ENCODE data around the gene CDH22. TPM values are rescaled to one million over a fixed set of nuclear protein-coding genes. Genes with fewer than 3 reads are reported as not detected.

Gene CDH22
- total RNA-seq, 1 donor from 2014 or later: 0.13 TPM

- no peaks in the 10 kb centered on the region for H3K36me3 Mint-ChIP-seq
- Histone ChIP-seq H3K36me3 (no peaks in the 10 kb centered on the region), H3K4me1 (peaks cover 7% of the 10 kb centered on the region), H2AFZ (replicated peaks) (no peak overlapping the region), H3F3A (ENCODE audit: low read depth) (no peaks in the 10 kb centered on the region), H4K20me1 (ENCODE audit: low read depth) (no peaks in the 10 kb centered on the region), H3K4me3 (no peak overlapping the region), H3K27ac (no peak overlapping the region), H3K79me2 (ENCODE audit: low read depth) (no peaks in the 10 kb centered on the region), H3K4me2 (no peak overlapping the region), H3K9ac (no peak overlapping the region), H3K27me3 (no peaks in the 10 kb centered on the region), H3K9me3 (ENCODE audit: low read depth) (no peaks in the 10 kb centered on the region)
- DNase-seq (ENCODE audit: low spot score): no peak
- TF ChIP-seq CTCF (IDR thresholded peaks at IDR 0.05) (no peak), EZH2phosphoT487 (IDR thresholded peaks at IDR 0.05) (no peak), EZH2 (IDR thresholded peaks at IDR 0.05) (no peak)
- no peak overlapping the region for H3K27ac Mint-ChIP-seq
- H3K4me1 Mint-ChIP-seq: peaks cover 2% of the 10 kb centered on the region
- H3K9me3 Mint-ChIP-seq: peaks cover 3% of the 10 kb centered on the region
- H3K27me3 Mint-ChIP-seq (ENCODE audit: insufficient read depth, low read depth): peaks cover 10% of the 10 kb centered on the region
- no peak overlapping the region for H3K4me3 Mint-ChIP-seq
These were observed 31.8 kb downstream of the CDH22 start for GRCh38 chr20:46276531-46276930.

- peaks cover 12% of the 10 kb centered on the region for H3K27me3 Mint-ChIP-seq (ENCODE audit: insufficient read depth, low read depth)
These were observed 33.2 kb downstream of the CDH22 start for GRCh38 chr20:46275091-46275490.

GRCh38 chr20:46273717-46274116 lies 34.6 kb downstream of the CDH22 start:
- no peak for DNase-seq (ENCODE audit: low spot score)
- no peak overlapping the region for H2AFZ ChIP-seq (replicated peaks)

More at GRCh38 chr20:46275091-46275490, 33.2 kb downstream of the CDH22 start:
- H3K4me1 ChIP-seq: peaks cover 12% of the 10 kb centered on the region
- H3F3A ChIP-seq (ENCODE audit: low read depth): peaks cover under 1% of the 10 kb centered on the region
- Mint-ChIP-seq H3K36me3 (no peaks in the 10 kb centered on the region), H3K9me3 (peaks cover 3% of the 10 kb centered on the region), H3K27ac (no peak overlapping the region), H3K4me1 (peaks cover 2% of the 10 kb centered on the region), H3K4me3 (no peak overlapping the region)
- H4K20me1 ChIP-seq (ENCODE audit: low read depth): no peaks in the 10 kb centered on the region
- no peaks in the 10 kb centered on the region for H3K79me2 ChIP-seq (ENCODE audit: low read depth)
- H3K27ac ChIP-seq: no peak overlapping the region
- TF ChIP-seq EZH2phosphoT487 (IDR thresholded peaks at IDR 0.05) (no peak), EZH2 (IDR thresholded peaks at IDR 0.05) (no peak), CTCF (IDR thresholded peaks at IDR 0.05) (no peak)
- no peaks in the 10 kb centered on the region for H3K36me3 ChIP-seq
- no peaks in the 10 kb centered on the region for H3K27me3 ChIP-seq
- no peaks in the 10 kb centered on the region for H3K9me3 ChIP-seq (ENCODE audit: low read depth)
- no peak overlapping the region for H3K4me2 ChIP-seq
- no peak for DNase-seq (ENCODE audit: low spot score)
- no peak overlapping the region for H3K4me3 ChIP-seq
- no peak overlapping the region for H2AFZ ChIP-seq (replicated peaks)
- no peak overlapping the region for H3K9ac ChIP-seq

More at GRCh38 chr20:46273717-46274116, 34.6 kb downstream of the CDH22 start:
- Mint-ChIP-seq H3K9me3 (peaks cover 3% of the 10 kb centered on the region), H3K36me3 (no peaks in the 10 kb centered on the region), H3K4me3 (no peak overlapping the region), H3K4me1 (peaks cover 8% of the 10 kb centered on the region), H3K27me3 (ENCODE audit: insufficient read depth, low read depth) (peaks cover 16% of the 10 kb centered on the region), H3K27ac (no peak overlapping the region)
- no peak overlapping the region for H3K4me2 ChIP-seq
- H3K9me3 ChIP-seq (ENCODE audit: low read depth): no peaks in the 10 kb centered on the region
- no peak overlapping the region for H3K4me3 ChIP-seq
- peaks cover 12% of the 10 kb centered on the region for H3K4me1 ChIP-seq
- no peaks in the 10 kb centered on the region for H3K27me3 ChIP-seq
- no peak overlapping the region for H3K9ac ChIP-seq
- TF ChIP-seq EZH2 (IDR thresholded peaks at IDR 0.05): no peak
- no peak for TF ChIP-seq EZH2phosphoT487 (IDR thresholded peaks at IDR 0.05)
- TF ChIP-seq CTCF (IDR thresholded peaks at IDR 0.05): no peak
- peaks cover 5% of the 10 kb centered on the region for H3F3A ChIP-seq (ENCODE audit: low read depth)
- no peaks in the 10 kb centered on the region for H3K79me2 ChIP-seq (ENCODE audit: low read depth)
- H4K20me1 ChIP-seq (ENCODE audit: low read depth): peaks cover 2% of the 10 kb centered on the region
- no peak overlapping the region for H3K27ac ChIP-seq
- no peaks in the 10 kb centered on the region for H3K36me3 ChIP-seq
